HCT116 (cell line): ENCODE data around the gene IP6K2. TPM values are rescaled to one million over a fixed set of nuclear protein-coding genes. Genes with fewer than 3 reads are reported as not detected.

Source experiments
- ATAC-seq: fragments of 200-7000 bp; cut with Tn5 transposase; 2 replicates; pipeline ENCODE4 v1.9.1; 2020; ENCODE audit warnings: mild to moderate bottlenecking, moderate library complexity
- BruUV-seq: library from RNA; stranded (reverse); fragments of 400-500 nt; replicated peaks from 2 replicates; lab custom pipeline; 2021; lab: Mats Ljungman, UMichigan
- CTCF ChIA-PET: fragments of 300-600 bp; sonication (Branson Sonifier 250); formaldehyde crosslinking; loops from one replicate; lab custom pipeline; 2021; ENCODE audit warnings: antibody characterized with exemption; lab: Charles Lee
- POLR2A ChIA-PET: fragments of 300-600, 350-600 bp; sonication (Branson Sonifier 250); formaldehyde crosslinking; loops from one replicate; lab custom pipeline; 2021; ENCODE audit warnings: antibody characterized with exemption; lab: Charles Lee
- RAD21 ChIA-PET, 2 experiments: fragments of 300-600 bp; sonication (Branson Sonifier 250); formaldehyde crosslinking; loops; one replicate each; lab custom pipeline; 2023; ENCODE audit warnings: low total read pairs in 2 of 2; ENCODE audit not compliant: uncharacterized antibody in 2 of 2, unreplicated experiment in 2 of 2, low non-redundant PET in 1 of 2; lab: Charles Lee
- DNase-seq: peaks from one replicate; pipeline ENCODE4 v3.0.0-alpha.2; 2010; ENCODE audit warnings: low read depth, low spot score
- H2AFZ ChIP-seq: fragments of 200-600 bp; shearing (Covaris generic), sonication (generic); 2 replicates; pipeline ENCODE4 v1.6.1; 2017; ENCODE audit warnings: low read depth, mixed run types, mixed read lengths, antibody characterized with exemption, low read length; ENCODE audit not compliant: poor library complexity, severe bottlenecking
- H3K27ac ChIP-seq: 2 replicates; pipeline ENCODE4 v1.5.1; 2012; ENCODE audit warnings: low read depth, low read length
- H3K27me3 ChIP-seq: fragments of 200-600 bp; sonication (generic); 2 replicates; pipeline ENCODE4 v1.6.1; 2016; ENCODE audit warnings: mixed run types, low read length, mixed read lengths; ENCODE audit not compliant: insufficient read depth
- H3K36me3 ChIP-seq, 2 experiments: fragments of 200-500 bp in 1 of 2; fragments of 200-600 bp in 1 of 2; sonication (Bioruptor generic) in 1 of 2; sonication (generic) in 1 of 2; 2 replicates each; pipeline versions ENCODE4 v1.5.1 to v1.6.1; 2014 to 2016; ENCODE audit warnings: low read length in 2 of 2, inconsistent platforms in 1 of 2, mixed read lengths in 1 of 2, mixed run types in 1 of 2; ENCODE audit not compliant: insufficient read depth in 2 of 2, control insufficient read depth in 1 of 2
- H3K4me1 ChIP-seq, 2 experiments: fragments of 200-600 bp in 1 of 2; sonication (generic) in 1 of 2; 2 replicates each; pipeline versions ENCODE4 v1.5.1 to v1.6.1; 2012 to 2017; ENCODE audit warnings: low read length in 2 of 2, inconsistent platforms in 1 of 2, mild to moderate bottlenecking in 1 of 2, mixed read lengths in 1 of 2, mixed run types in 1 of 2, moderate library complexity in 1 of 2; ENCODE audit not compliant: insufficient read depth in 2 of 2, control insufficient read depth in 1 of 2
- H3K4me2 ChIP-seq: fragments of 200-600 bp; sonication (generic); 2 replicates; pipeline ENCODE4 v1.6.1; 2017; ENCODE audit warnings: mixed run types, low read length, mixed read lengths
- H3K4me3 ChIP-seq, 2 experiments: fragments of 200-600 bp in 1 of 2; sonication (generic) in 1 of 2; replicated peaks in 1 of 2; 2 replicates each; pipeline ENCODE4 v1.5.1; 2011 to 2016; ENCODE audit warnings: low read length in 2 of 2, control low read depth in 1 of 2, low read depth in 1 of 2, mild to moderate bottlenecking in 1 of 2, mixed read lengths in 1 of 2, mixed run types in 1 of 2
- H3K79me2 ChIP-seq: fragments of 200-600 bp; sonication (generic); 2 replicates; pipeline ENCODE4 v1.6.1; 2017; ENCODE audit warnings: mild to moderate bottlenecking, mixed run types, low read length, moderate library complexity, mixed read lengths; ENCODE audit not compliant: insufficient read depth
- H3K9ac ChIP-seq: fragments of 200-600 bp; sonication (generic); 2 replicates; pipeline ENCODE4 v1.6.1; 2016; ENCODE audit warnings: low read length, mixed read lengths
- H3K9me2 ChIP-seq: fragments of 200-600 bp; sonication (generic), shearing (Covaris generic); 2 replicates; pipeline ENCODE4 v1.6.1; 2017; ENCODE audit warnings: mixed run types, mild to moderate bottlenecking, moderate library complexity; ENCODE audit not compliant: insufficient read depth
- H3K9me3 ChIP-seq, 2 experiments: fragments of 200-500 bp in 1 of 2; fragments of 200-600 bp in 1 of 2; sonication (Bioruptor generic) in 1 of 2; sonication (generic) in 1 of 2; 2 replicates each; pipeline ENCODE4 v1.6.1; 2014 to 2017; ENCODE audit warnings: low read length in 2 of 2, mixed read lengths in 2 of 2, inconsistent platforms in 1 of 2, low read depth in 1 of 2, mild to moderate bottlenecking in 1 of 2, mixed run types in 1 of 2, moderate library complexity in 1 of 2; ENCODE audit not compliant: control insufficient read depth in 1 of 2, insufficient read depth in 1 of 2
- H4K20me1 ChIP-seq: fragments of 200-600 bp; sonication (generic), shearing (Covaris generic); 2 replicates; pipeline ENCODE4 v1.6.1; 2017; ENCODE audit warnings: mixed run types, mild to moderate bottlenecking, moderate library complexity; ENCODE audit not compliant: insufficient read depth
- CBX3 ChIP-seq: IDR thresholded peaks from 2 replicates; pipeline ENCODE4 v1.6.1; 2012; ENCODE audit warnings: low read depth
- FOSL1 ChIP-seq: IDR thresholded peaks from 2 replicates; pipeline ENCODE4 v1.6.1; 2012; ENCODE audit warnings: low read depth
- RAD21 ChIP-seq: IDR thresholded peaks from 2 replicates; pipeline ENCODE4 v1.6.1; 2012; ENCODE audit warnings: low read depth, mild to moderate bottlenecking
- TCF7L2 ChIP-seq: IDR thresholded peaks from 2 replicates; pipeline ENCODE4 v1.7.0; 2011; ENCODE audit warnings: borderline replicate concordance, inconsistent platforms; ENCODE audit not compliant: insufficient read depth, insufficient read length; ENCODE audit errors: extremely low read depth
- YY1 ChIP-seq: IDR thresholded peaks from 2 replicates; pipeline ENCODE4 v1.6.1; 2011; ENCODE audit warnings: low read length, low read depth, moderate library complexity, mild to moderate bottlenecking; ENCODE audit not compliant: insufficient replicate concordance; ENCODE audit errors: extremely low read depth
- intact Hi-C: fragments of 100-400 bp; cut with micrococcal nuclease; formaldehyde crosslinking; loops from 2 replicates; pipeline ENCODE4 v1.10.0; 2022
- total RNA-seq: library from RNA; stranded (reverse); gene quantifications from one replicate; pipeline ENCODE4 v1.2.1, GENCODE V29; 2021; ENCODE audit not compliant: unreplicated experiment
- TF ChIP-seq, protein P1 (sequence below): IDR thresholded peaks from 2 replicates; pipeline ENCODE4 v1.6.1; 2011; ENCODE audit warnings: mild to moderate bottlenecking, low read length, moderate library complexity; ENCODE audit not compliant: insufficient replicate concordance; ENCODE audit errors: extremely low read depth
- TF ChIP-seq, protein P2 (sequence below), 3 experiments: fragments of 200-600 bp in 1 of 3; sonication (generic) in 1 of 3; IDR thresholded peaks in 2 of 3; conservative IDR thresholded peaks in 1 of 3; 2 replicates each; pipeline ENCODE4 v1.5.1; 2012 to 2017; ENCODE audit warnings: low read depth in 2 of 3, low read length in 2 of 3, antibody characterized with exemption in 1 of 3, borderline replicate concordance in 1 of 3, control low read depth in 1 of 3, mild to moderate bottlenecking in 1 of 3, mixed read lengths in 1 of 3, mixed run types in 1 of 3, moderate library complexity in 1 of 3; ENCODE audit not compliant: insufficient read depth in 1 of 3

The IP6K2 gene
- total RNA-seq, 1 experiment from 2014 or later = 89.5 TPM

DNA sequence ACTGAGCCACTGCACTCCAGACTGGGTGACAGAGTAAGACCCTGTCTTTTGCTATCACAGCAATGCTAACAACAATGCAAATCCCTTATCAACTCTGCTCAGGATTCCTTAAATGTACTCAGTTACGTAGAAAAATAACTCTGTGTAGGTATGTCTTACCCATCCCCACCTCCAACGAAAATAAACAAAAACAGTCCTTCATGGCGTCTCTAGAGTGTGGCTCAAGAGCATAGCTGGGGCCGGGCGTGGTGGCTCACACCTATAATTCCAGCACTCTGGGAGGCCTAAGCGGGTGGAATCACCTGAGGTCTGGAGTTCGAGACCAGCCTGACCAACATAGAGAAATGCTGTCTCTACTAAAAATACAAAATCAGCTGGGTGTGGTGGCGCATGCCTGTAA is 18.1 kb downstream of the IP6K2 start:
- Histone ChIP-seq H3K4me1 (peaks cover 39 to 55% of the 10 kb centered on the region in 2 experiments), H3K27ac (no peak overlapping the region), H3K4me2 (no peak overlapping the region), H3K27me3 (no peaks in the 10 kb centered on the region), H3K9me2 (no peaks in the 10 kb centered on the region), H3K79me2 (peaks cover 99% of the 10 kb centered on the region), H4K20me1 (peaks cover 31% of the 10 kb centered on the region; the same call in 1 of the 2 replicates), H3K36me3 (peaks cover 32 to 34% of the 10 kb centered on the region in 2 experiments), H3K9ac (no peak overlapping the region), H2AFZ (no peak overlapping the region), H3K4me3 (no peak overlapping the region), H3K9me3 (no peaks in the 10 kb centered on the region)
- ATAC-seq (no peak), DNase-seq (no peak)
- ChIA-PET POLR2A (interaction anchor here (0.5 to 1.6 kb wide), 2 partner anchors 12 kb away, joined by 3 read pairs; no protein-coding TSS in a partner anchor), CTCF (no interaction called here), RAD21 (no interaction called here)
- no TSS peak for BruUV-seq
- TF ChIP-seq TCF7L2 (no peak), CBX3 (no peak), YY1 (no peak)
- TF ChIP-seq, protein P1, sequence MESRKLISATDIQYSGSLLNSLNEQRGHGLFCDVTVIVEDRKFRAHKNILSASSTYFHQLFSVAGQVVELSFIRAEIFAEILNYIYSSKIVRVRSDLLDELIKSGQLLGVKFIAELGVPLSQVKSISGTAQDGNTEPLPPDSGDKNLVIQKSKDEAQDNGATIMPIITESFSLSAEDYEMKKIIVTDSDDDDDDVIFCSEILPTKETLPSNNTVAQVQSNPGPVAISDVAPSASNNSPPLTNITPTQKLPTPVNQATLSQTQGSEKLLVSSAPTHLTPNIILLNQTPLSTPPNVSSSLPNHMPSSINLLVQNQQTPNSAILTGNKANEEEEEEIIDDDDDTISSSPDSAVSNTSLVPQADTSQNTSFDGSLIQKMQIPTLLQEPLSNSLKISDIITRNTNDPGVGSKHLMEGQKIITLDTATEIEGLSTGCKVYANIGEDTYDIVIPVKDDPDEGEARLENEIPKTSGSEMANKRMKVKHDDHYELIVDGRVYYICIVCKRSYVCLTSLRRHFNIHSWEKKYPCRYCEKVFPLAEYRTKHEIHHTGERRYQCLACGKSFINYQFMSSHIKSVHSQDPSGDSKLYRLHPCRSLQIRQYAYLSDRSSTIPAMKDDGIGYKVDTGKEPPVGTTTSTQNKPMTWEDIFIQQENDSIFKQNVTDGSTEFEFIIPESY = no peak
- intact Hi-C loops = no loop called here

GRCh38 chr3:48697952-48698351 is 19.1 kb downstream of the IP6K2 start:
- CTCF ChIA-PET = interaction anchor here (1.0 to 1.4 kb wide), 2 partner anchors 11 to 12 kb away, joined by 3 to 7 read pairs; partner anchors contain the start of gene NCKIPSD
- Histone ChIP-seq H3K4me2 (no peak overlapping the region), H3K27me3 (no peaks in the 10 kb centered on the region), H3K4me1 (peaks cover 38 to 53% of the 10 kb centered on the region in 2 experiments), H3K9ac (no peak overlapping the region), H4K20me1 (peaks cover 28% of the 10 kb centered on the region; the same call in 1 of the 2 replicates), H2AFZ (no peak overlapping the region), H3K79me2 (peaks cover 99% of the 10 kb centered on the region), H3K4me3 (no peak overlapping the region), H3K9me2 (no peaks in the 10 kb centered on the region), H3K36me3 (peaks cover 40 to 41% of the 10 kb centered on the region in 2 experiments), H3K27ac (no peak overlapping the region; the same call in 1 of the 2 replicates), H3K9me3 (no peaks in the 10 kb centered on the region)
- TF ChIP-seq, protein P2, sequence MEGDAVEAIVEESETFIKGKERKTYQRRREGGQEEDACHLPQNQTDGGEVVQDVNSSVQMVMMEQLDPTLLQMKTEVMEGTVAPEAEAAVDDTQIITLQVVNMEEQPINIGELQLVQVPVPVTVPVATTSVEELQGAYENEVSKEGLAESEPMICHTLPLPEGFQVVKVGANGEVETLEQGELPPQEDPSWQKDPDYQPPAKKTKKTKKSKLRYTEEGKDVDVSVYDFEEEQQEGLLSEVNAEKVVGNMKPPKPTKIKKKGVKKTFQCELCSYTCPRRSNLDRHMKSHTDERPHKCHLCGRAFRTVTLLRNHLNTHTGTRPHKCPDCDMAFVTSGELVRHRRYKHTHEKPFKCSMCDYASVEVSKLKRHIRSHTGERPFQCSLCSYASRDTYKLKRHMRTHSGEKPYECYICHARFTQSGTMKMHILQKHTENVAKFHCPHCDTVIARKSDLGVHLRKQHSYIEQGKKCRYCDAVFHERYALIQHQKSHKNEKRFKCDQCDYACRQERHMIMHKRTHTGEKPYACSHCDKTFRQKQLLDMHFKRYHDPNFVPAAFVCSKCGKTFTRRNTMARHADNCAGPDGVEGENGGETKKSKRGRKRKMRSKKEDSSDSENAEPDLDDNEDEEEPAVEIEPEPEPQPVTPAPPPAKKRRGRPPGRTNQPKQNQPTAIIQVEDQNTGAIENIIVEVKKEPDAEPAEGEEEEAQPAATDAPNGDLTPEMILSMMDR (IDR thresholded peaks at IDR 0.05 in 2 of 3, conservative IDR thresholded peaks at IDR 0.05 in 1 of 3; ENCODE audit: borderline replicate concordance in 1 of 3, insufficient read depth in 1 of 3, low read depth in 2 of 3, low read length in 2 of 3) = 0 out of 6 replicates have a peak, but pooled peaks of 1 of the 3 experiments have one; percentile 2
- TF ChIP-seq RAD21 (0 out of 2 replicates have a peak, but pooled peaks have one; percentile 7), FOSL1 (no peak), YY1 (no peak)
- POLR2A ChIA-PET = interaction anchor here (0.7 to 1.6 kb wide), 3 partner anchors 12 to 323 kb away, joined by 3 read pairs; no protein-coding TSS in a partner anchor
- no TSS peak for BruUV-seq
- ATAC-seq (no peak), DNase-seq (no peak)
- intact Hi-C loops = no loop called here
- RAD21 ChIA-PET = no interaction called here
